SK-N-SH treated with all-trans-retinoic acid at 6 μM for 48 hours (cell line): ENCODE results near the gene RUBCNL.

Experiments
- ATAC-seq: fragments of 200-7000 bp; cut with Tn5 transposase; 3 replicates; pipeline ENCODE4 v1.9.1; 2020; ENCODE audit warnings: mild to moderate bottlenecking, moderate library complexity
- ARNTL ChIP-seq: fragments of 450-650 bp; formaldehyde crosslinking; IDR thresholded peaks from 2 replicates; pipeline ENCODE4 v1.5.0; 2020; ENCODE audit warnings: low read depth, mild to moderate bottlenecking, moderate library complexity, borderline replicate concordance
- BACH2 ChIP-seq: fragments of 250-450 bp; sonication (Bioruptor Pico); IDR thresholded peaks from 2 replicates; pipeline ENCODE4 v1.9.0; 2021; ENCODE audit warnings: mild to moderate bottlenecking, borderline replicate concordance
- CREB5 ChIP-seq: fragments of 250-450 bp; sonication (Bioruptor Pico); IDR thresholded peaks from 2 replicates; pipeline ENCODE4 v1.5.1; 2020; ENCODE audit warnings: low read depth, mild to moderate bottlenecking, moderate library complexity
- CSDC2 ChIP-seq: fragments of 250-450 bp; sonication (Bioruptor Pico); IDR thresholded peaks from 2 replicates; pipeline ENCODE4 v1.5.0; 2020; ENCODE audit warnings: mild to moderate bottlenecking, moderate library complexity
- CSRNP3 ChIP-seq: fragments of 250-450 bp; sonication (Bioruptor Pico); IDR thresholded peaks from 2 replicates; pipeline ENCODE4 v1.5.1; 2021; ENCODE audit warnings: mild to moderate bottlenecking, moderate library complexity
- ESRRG ChIP-seq: fragments of 250-450 bp; sonication (Bioruptor Pico); IDR thresholded peaks from 2 replicates; pipeline ENCODE4 v1.6.1; 2021; ENCODE audit warnings: mild to moderate bottlenecking
- GLIS3 ChIP-seq: fragments of 250-450 bp; sonication (Bioruptor Pico); IDR thresholded peaks from 2 replicates; pipeline ENCODE4 v1.5.0; 2020; ENCODE audit warnings: mild to moderate bottlenecking, moderate library complexity
- POU6F1 ChIP-seq: fragments of 250-450 bp; sonication (Bioruptor Pico); IDR thresholded peaks from 2 replicates; pipeline ENCODE4 v1.8.0; 2021; ENCODE audit warnings: low read depth, mild to moderate bottlenecking, moderate library complexity, borderline replicate concordance
- PPARA ChIP-seq: fragments of 250-450 bp; sonication (Bioruptor Pico); IDR thresholded peaks from 2 replicates; pipeline ENCODE4 v1.5.0; 2020; ENCODE audit warnings: mild to moderate bottlenecking, borderline replicate concordance
- RARB ChIP-seq: fragments of 250-450 bp; sonication (Bioruptor Pico); IDR thresholded peaks from 2 replicates; pipeline ENCODE4 v1.8.0; 2021; ENCODE audit warnings: mild to moderate bottlenecking, moderate library complexity
- TCF4 ChIP-seq: fragments of 250-450 bp; sonication (Bioruptor Pico); IDR thresholded peaks from 2 replicates; pipeline ENCODE4 v1.8.0; 2021; ENCODE audit warnings: mild to moderate bottlenecking, moderate library complexity, borderline replicate concordance
- TOX ChIP-seq: fragments of 250-450 bp; sonication (Bioruptor Pico); IDR thresholded peaks from 2 replicates; pipeline ENCODE4 v1.8.0; 2021; ENCODE audit warnings: mild to moderate bottlenecking, moderate library complexity, borderline replicate concordance
- ZC3H10 ChIP-seq: fragments of 250-450 bp; sonication (Bioruptor Pico); IDR thresholded peaks from 2 replicates; pipeline ENCODE4 v1.5.1; 2021; ENCODE audit warnings: mild to moderate bottlenecking, moderate library complexity
- ZFP3 ChIP-seq: fragments of 250-450 bp; sonication (Bioruptor Pico); IDR thresholded peaks from 2 replicates; pipeline ENCODE4 v1.5.0; 2020; ENCODE audit warnings: mild to moderate bottlenecking, moderate library complexity
- ZFP30 ChIP-seq: fragments of 450-650 bp; formaldehyde crosslinking; IDR thresholded peaks from 2 replicates; pipeline ENCODE4 v1.5.0; 2022; ENCODE audit warnings: mild to moderate bottlenecking, moderate library complexity
- ZNF565 ChIP-seq: fragments of 450-650 bp; formaldehyde crosslinking; conservative IDR thresholded peaks from 2 replicates; pipeline ENCODE4 v1.5.0; 2020; ENCODE audit warnings: low read depth, mild to moderate bottlenecking, moderate library complexity
- ZNF70 ChIP-seq: fragments of 450-650 bp; formaldehyde crosslinking; IDR thresholded peaks from 2 replicates; pipeline ENCODE4 v1.5.0; 2020; ENCODE audit warnings: mild to moderate bottlenecking, moderate library complexity
- ZNF8 ChIP-seq: fragments of 450-650 bp; formaldehyde crosslinking; IDR thresholded peaks from 2 replicates; pipeline ENCODE4 v1.5.0; 2020; ENCODE audit warnings: mild to moderate bottlenecking, moderate library complexity

The RUBCNL gene

DNA sequence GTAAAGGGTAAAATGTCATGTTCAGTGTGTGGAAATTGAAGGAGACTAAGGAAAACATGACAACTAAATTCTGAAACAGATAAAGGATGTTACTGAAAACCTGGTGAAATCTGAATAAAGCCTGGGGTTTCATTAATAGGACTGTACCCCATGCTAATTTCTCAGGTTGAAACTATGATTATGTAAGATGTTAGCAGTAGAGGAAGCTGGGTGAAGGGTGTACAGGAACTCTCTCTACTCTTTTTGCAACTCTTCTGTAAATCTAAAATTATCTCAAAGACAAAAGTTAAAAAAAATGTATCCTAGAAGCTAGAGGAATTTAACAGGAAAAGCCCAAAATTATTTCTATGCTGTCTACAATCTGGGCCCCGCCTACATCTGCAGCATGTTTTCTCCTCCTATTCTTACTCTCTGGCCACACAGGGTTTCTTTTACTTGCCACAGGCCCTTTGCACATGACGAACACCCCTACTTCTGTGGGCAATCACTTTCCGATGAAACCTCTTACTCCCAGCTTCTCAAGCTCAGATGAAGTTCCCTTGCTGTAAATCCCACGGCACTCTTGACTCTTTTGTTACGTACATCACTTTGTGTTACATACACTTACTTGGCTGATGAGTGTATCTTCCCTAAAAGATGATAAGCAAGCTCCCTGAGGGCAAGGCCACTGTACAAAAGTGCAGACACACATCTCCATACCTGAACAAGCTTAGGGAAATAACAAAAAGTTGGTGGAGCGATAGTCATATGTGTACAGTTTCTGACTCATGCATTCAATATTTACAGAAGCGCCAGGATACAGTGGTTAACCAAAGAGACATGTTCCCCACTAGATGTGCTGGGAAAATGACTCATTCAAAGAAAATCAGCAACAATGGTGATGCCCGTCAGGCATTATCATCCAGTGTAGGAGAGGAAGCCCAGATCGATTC is 32.6 kb downstream of the RUBCNL start:
- TF ChIP-seq ZNF8 (CRISPR knock-in tag) (no peak), ZNF565 (CRISPR knock-in tag) (no peak), CREB5 (CRISPR knock-in tag) (no peak), ZFP3 (CRISPR knock-in tag) (no peak), TOX (CRISPR knock-in tag) (peak; percentile 26; the same call in 1 of the 2 replicates)
- peak; percentile 96 for ATAC-seq

DNA sequence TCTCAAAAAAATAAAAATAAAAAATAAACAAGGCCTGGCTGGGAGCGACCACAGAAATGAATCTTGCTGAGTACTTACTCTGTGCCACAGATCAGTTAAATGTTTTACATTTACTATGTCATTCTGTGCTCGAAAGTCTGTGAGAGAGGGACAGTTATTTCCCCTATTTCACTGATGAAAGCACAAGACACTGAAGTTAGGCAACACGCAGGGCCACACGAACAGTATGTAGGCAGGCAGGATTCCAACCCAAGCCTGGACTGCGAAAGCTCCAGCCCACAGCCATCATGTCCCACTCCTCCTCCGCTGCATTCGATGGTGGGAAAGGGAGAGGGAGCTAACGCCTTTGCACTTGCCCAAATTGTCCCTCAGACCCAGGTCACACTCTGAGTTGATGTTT is 34.2 kb downstream of the RUBCNL start:
- TF ChIP-seq ZFP30 (CRISPR knock-in tag) = no peak
- TF ChIP-seq ZNF8 (CRISPR knock-in tag) = no peak
- TF ChIP-seq ZFP3 (CRISPR knock-in tag) = no peak
- no peak for TF ChIP-seq ARNTL (CRISPR knock-in tag)
- TF ChIP-seq BACH2 (CRISPR knock-in tag) = no peak
- no peak for TF ChIP-seq ZNF70 (CRISPR knock-in tag)
- no peak for TF ChIP-seq TOX (CRISPR knock-in tag)
- no peak for TF ChIP-seq PPARA (CRISPR knock-in tag)
- no peak for ATAC-seq

- ATAC-seq = no peak
- no peak for TF ChIP-seq TCF4 (CRISPR knock-in tag)
Observed at GRCh38 chr13:46350003-46350402, 37.0 kb downstream of the RUBCNL start.

DNA sequence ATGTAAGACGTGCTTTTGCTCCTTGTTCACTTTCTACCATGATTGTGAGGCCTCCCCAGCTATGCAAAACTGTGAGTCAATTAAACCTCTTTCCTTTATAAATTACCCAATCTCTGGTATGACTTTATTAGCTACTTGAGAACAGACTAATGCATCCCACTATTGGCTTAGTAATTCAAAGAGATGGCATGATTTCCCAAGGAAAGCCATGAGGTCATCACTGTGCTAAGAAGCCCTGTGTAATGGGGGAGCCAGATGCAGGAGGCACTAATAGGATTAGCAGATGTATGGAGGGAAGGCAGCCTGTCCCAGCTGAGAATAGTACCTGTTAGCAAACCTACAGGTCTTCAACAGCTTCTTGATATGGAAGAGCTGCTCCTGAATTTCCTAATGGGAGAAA is 38.1 kb downstream of the RUBCNL start:
- TF ChIP-seq ARNTL (CRISPR knock-in tag) = no peak
- no peak for ATAC-seq

- no peak for ATAC-seq
- TF ChIP-seq ARNTL (CRISPR knock-in tag) (no peak), CREB5 (CRISPR knock-in tag) (no peak), PPARA (CRISPR knock-in tag) (no peak), POU6F1 (CRISPR knock-in tag) (no peak), TCF4 (CRISPR knock-in tag) (no peak)
- TF ChIP-seq, all 23 proteins: peak for 0
Observed at GRCh38 chr13:46347277-46347676, 39.8 kb downstream of the RUBCNL start.

GRCh38 chr13:46345866-46346265 is 41.2 kb downstream of the RUBCNL start:
- no peak for ATAC-seq
- TF ChIP-seq ARNTL (CRISPR knock-in tag) = no peak
- TF ChIP-seq ESRRG (CRISPR knock-in tag) = no peak
- no peak for TF ChIP-seq POU6F1 (CRISPR knock-in tag)
- TF ChIP-seq CSRNP3 (CRISPR knock-in tag) = no peak
- TF ChIP-seq CREB5 (CRISPR knock-in tag) = no peak
- no peak for TF ChIP-seq ZC3H10 (CRISPR knock-in tag)
- no peak for TF ChIP-seq ZFP30 (CRISPR knock-in tag)
- TF ChIP-seq RARB (CRISPR knock-in tag) = no peak
- TF ChIP-seq ZFP3 (CRISPR knock-in tag) = no peak
- no peak for TF ChIP-seq TOX (CRISPR knock-in tag)
- no peak for TF ChIP-seq GLIS3 (CRISPR knock-in tag)
- no peak for TF ChIP-seq CSDC2
